COR-L47 (cell line): Measurements from ENCODE around the gene NSDHL.
A peak's percentile ranks its signal among the peaks of the same experiment; 100 is the strongest.
"Not testable (repeated sequence)": the region's sequence is repeated elsewhere in the genome, so short reads cannot be mapped to it uniquely, and the experiment has no call there.

Experiments used
- DNase-seq: peaks from one replicate; lab custom pipeline; 2025; lab: John Stamatoyannopoulos, UW

The NSDHL gene

GRCh38 chrX:152893980-152894610 is 63.2 kb downstream of the NSDHL start:
- DNase-seq = no peak

GRCh38 chrX:152895121-152895520 is 64.3 kb downstream of the NSDHL start:
- no peak for DNase-seq

- no peak for DNase-seq
Observed at GRCh38 chrX:152895724-152896420, 65.0 kb downstream of the NSDHL start.

GRCh38 chrX:152896450-152896849 is 65.6 kb downstream of the NSDHL start:
- no peak for DNase-seq

- peak; percentile 19 for DNase-seq
Observed at GRCh38 chrX:152897222-152898131, 66.6 kb downstream of the NSDHL start, which contains the start of gene ZNF185. TSS of gene ZNF185 (plus strand) at chrX:152898067. CDS start at chrX:152914490, 16,423 bp downstream.

- DNase-seq = no peak
Observed at GRCh38 chrX:152898442-152898841, 67.6 kb downstream of the NSDHL start.

- no peak for DNase-seq
Observed at GRCh38 chrX:152899111-152899873, 68.4 kb downstream of the NSDHL start.

GRCh38 chrX:152899874-152900719 is 69.2 kb downstream of the NSDHL start:
- no peak for DNase-seq

- no peak for DNase-seq
Observed at GRCh38 chrX:152900937-152901445, 70.1 kb downstream of the NSDHL start.

GRCh38 chrX:152901816-152902501 is 71.1 kb downstream of the NSDHL start:
- DNase-seq = no peak

GRCh38 chrX:152902502-152902820 is 71.6 kb downstream of the NSDHL start:
- DNase-seq = no peak

GRCh38 chrX:152903589-152903988 is 72.7 kb downstream of the NSDHL start:
- no peak for DNase-seq

- peak; percentile 2 for DNase-seq
Observed at GRCh38 chrX:152904151-152905080, 73.6 kb downstream of the NSDHL start.

- no peak for DNase-seq
Observed at GRCh38 chrX:152905081-152905420, 74.2 kb downstream of the NSDHL start.

GRCh38 chrX:152907084-152907651 is 76.3 kb downstream of the NSDHL start:
- DNase-seq = no peak

GRCh38 chrX:152908486-152908885 is 77.6 kb downstream of the NSDHL start:
- DNase-seq = no peak

- not testable (repeated sequence) for DNase-seq
Observed at GRCh38 chrX:152910018-152910417, 79.2 kb downstream of the NSDHL start.

GRCh38 chrX:152912106-152912505 is 81.2 kb downstream of the NSDHL start:
- no peak for DNase-seq

GRCh38 chrX:152912641-152913040 is 81.8 kb downstream of the NSDHL start:
- DNase-seq = no peak
